Suppressor macrophage (primary cell): Measurements from ENCODE around the gene USP34.

ENCODE experiments used
- DNase-seq, 4 experiments: peaks; one replicate each; pipeline ENCODE4 v3.0.0-alpha.2; 2020 to 2022

The USP34 gene

DNA sequence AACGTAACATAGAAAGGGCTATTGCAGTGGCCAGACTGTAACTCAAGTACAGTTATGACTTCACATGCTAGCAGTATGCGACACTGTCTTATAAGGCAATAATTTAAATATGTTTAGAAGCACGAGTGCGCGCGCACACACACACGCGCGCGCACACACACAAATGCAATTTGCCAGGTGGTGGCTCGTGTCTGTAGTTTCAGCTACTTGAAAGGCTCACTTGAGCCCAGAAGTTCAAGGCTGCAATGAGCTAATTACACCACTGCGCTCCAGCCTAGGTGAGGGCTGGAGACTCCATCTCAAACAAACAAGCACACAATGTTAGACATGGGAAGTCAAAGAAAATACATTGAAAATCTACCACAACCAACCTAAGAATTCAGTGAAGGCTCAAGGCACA is 103.7 kb downstream of the USP34 start:
- no peak for DNase-seq

DNA sequence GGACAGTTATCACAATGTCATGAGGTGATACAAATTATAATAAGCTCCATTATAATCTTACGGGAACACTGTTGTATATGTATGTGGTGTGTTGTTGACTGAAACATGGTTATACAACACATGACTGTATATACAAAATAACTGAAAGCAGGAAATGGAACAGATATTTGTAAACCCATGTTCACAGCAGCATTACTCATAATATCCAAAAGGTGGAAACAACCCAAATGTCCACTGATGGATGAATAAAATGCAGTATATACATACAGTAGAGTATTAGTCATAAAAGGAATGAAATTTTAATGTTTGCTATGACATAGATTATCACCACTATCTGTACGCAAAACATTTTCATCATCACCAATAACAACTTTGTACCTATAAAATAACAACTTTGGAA is 107.3 kb downstream of the USP34 start:
- DNase-seq, result no peak

- DNase-seq, result no peak
Measured at GRCh38 chr2:61362873-61363272, 108.0 kb downstream of the USP34 start.

DNA sequence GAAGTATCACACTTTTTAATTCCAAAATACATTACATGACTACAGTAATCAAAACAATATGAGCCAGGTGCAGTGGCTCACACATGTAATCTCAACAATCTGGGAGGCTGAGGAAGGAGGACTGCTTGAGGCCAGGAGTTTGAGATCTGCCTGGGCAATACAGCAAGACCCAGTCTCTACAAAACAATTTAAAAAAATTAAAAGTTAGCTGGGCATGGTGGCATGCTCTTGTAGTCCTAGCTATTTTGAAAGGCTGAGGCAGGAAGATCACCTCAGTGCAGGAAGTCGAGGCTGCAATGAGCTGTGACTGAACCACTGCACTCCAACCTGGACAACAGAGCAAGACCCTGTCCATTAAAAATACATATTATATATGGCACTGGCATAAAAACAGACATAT is 109.8 kb downstream of the USP34 start:
- no peak for DNase-seq

DNA sequence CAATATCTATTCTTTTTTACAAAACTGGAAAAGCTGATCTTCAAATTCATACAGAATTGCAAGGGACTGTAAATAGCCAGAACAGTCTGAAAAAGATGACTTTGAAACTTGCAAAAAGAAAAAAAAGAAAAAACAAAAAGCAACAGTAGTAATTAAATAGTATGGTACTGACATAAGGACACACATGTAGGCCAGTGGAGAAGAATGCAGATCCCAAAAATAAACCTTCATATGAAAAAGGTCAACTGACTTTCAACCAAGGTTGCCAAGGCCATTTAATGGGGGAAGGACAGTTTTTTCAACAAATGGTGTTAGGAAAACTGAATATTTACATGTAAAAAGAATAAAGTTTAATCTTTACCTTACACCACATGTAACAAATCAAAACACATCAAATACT is 111.8 kb downstream of the USP34 start:
- no peak for DNase-seq

DNA sequence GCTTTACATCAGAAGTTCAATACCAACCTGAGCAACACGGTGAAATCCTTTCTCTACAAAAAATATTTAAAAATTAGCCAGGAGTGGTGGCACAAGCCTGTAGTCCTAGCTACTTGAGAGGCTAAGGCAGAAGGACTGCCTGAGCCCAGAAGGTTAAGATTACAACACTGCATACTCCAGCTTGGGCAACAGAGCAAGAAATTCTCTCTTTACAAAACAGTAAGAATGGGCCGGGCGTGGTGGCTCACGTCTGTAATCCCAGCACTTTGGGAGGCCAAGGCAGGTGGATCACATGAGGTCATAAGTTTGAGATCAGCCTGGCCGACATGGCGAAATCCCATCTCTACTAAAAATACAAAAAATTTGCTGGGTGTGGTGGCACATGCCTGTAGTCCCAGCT is 113.2 kb downstream of the USP34 start:
- DNase-seq, result peak in 1 of 4 experiments; percentile 16

DNA sequence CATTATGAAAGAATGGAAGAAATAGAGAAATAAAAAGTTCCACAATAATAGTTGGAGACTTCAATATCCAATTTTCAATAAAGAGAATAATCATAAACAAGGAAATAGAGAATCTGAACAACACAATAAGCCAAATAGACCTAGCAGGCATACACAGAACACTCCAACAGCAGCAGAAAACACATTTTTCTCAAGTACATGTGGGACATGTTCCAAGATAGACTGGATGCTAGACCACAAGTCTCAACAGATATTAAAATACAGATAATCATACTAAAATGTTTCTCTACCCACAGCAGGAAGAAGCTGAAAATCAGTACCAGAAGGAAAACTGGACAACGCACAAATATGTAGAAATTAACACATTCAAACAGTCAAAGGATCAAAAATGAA is 113.9 kb downstream of the USP34 start:
- no peak for DNase-seq

- DNase-seq, result peak in 2 of 4 experiments; percentile 22 to 29
Measured at GRCh38 chr2:61356261-61356957, 114.5 kb downstream of the USP34 start.

DNA sequence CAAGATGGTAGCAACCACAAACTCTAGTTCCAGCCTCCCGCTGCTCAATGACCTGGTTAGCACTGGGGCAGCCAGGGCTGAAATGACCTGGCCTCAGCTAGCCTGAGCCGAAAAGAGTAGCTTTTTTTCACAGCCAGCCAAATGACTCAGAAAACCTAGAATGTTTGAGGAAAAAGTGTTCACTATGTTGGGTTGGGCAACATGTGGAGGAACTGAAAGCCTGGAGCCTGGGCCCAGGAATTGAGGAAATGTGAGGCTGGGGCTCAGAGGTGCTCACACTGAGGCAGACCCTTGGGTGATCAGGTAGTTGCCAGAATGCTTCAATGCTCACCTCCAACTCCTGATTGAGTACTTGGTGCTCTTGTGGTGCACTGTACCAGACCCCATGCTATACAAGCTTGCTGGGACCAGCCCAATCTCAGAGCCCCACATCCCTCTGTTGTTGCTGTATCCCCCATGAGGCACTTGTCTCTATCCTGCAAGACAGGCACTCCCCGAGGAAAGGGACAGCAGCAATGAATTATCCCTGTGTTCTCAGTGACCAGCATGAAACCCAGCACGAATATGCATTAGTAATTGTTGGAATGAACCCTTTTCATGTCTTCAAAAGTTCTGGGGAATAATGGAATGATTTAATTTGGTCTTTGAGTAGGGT is 116.2 kb downstream of the USP34 start:
- peak in 3 of 4 experiments; percentile 17 to 45 (median 40) for DNase-seq

DNA sequence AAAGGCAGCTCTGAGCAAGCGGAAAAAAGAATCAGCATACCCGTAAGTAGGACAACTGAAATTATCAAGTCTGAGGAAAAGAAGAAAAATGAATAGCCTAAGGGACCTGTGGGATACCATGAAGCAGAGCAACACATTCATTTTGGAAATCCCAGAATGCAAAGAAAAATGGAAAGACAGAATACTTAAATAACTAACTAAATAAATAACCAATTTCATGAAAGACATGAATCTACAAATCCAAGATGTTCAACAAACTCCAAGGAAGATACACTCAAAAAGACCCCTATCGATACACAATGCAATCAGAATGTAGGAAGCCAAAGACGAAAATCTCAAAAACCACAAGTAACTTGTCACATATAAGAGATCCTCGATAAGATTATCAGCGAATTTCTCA is 117.0 kb downstream of the USP34 start:
- no peak for DNase-seq

DNA sequence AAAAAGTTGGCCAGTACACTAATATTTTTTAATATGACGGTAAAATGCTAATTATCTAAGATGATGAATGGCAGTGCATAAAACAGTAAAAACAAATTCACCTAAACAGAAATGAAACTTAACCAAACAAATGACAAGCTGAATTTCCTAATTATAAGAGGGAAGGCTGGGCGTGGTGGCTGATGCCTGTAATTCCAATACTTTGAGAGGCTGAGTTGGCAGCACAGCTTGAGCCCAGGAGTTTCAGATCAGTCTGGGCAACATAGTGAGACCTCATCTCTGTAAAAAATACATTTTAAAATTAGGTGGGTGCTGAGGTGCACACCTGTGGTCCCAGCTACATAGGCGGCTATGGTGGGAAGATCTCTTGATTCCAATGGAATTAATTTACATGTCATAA is 120.1 kb downstream of the USP34 start:
- no peak for DNase-seq

DNA sequence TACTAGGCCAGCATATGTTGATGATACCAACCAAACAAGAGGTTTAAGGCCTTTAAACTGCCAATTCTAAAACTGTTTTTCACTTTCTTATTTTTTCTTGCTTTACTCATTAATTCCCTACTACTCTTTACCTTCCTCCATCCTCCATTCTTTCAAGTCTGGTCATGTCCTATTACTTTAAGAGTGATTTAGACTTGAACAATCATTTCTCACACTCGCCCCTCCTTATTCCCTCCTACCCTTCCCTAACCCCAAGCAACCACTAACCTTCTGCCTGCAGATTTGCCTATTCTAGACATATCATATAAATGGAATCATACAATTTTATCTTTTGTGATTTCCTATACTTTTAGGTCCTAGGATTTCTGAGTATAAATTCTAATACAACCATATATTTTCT is 127.7 kb downstream of the USP34 start:
- no peak for DNase-seq

- peak in 2 of 4 experiments; percentile 41 to 53 for DNase-seq
Measured at GRCh38 chr2:61340242-61340641, 130.6 kb downstream of the USP34 start.

GRCh38 chr2:61338447-61338846 is 132.4 kb downstream of the USP34 start:
- no peak for DNase-seq

DNA sequence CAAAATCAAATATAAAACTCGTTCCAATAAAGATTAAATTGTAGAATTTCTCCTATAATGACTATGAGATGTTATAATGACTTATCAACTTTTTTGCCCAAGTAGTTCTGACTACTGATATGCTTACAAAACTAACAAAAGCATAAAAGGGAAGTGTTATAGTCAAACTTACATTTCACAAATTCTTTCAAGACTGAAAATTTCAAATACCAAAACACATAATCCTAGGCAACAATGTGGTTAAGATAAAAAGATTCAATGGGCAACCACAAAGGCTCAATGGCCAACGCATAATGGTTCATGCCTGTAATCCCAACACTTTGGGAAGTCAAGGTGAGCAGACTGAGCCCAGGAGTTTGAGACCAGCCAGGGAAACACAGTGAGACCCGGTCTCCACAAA is 135.7 kb downstream of the USP34 start:
- peak in 2 of 4 experiments; percentile 27 to 41 for DNase-seq

DNA sequence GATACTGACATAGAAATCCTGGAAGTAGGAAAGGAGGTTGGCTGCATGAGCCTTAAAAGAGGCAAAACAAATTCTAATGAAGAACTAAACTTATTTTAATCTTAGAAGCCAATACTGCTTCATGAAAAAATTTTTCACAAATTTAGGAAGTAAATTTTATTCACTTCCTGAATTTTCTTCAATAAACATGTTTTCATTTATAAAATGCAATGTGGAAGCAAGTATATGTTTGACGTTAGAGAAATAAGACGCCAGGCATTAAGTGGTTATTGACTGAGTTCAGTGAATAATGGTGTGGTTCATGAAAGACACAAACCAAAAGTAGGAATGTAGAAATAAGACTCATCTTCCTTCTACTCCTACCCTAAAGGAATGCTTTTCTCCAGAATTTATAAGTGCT is 136.4 kb downstream of the USP34 start:
- DNase-seq, result peak in 3 of 4 experiments; percentile 1 to 56 (median 51)

DNA sequence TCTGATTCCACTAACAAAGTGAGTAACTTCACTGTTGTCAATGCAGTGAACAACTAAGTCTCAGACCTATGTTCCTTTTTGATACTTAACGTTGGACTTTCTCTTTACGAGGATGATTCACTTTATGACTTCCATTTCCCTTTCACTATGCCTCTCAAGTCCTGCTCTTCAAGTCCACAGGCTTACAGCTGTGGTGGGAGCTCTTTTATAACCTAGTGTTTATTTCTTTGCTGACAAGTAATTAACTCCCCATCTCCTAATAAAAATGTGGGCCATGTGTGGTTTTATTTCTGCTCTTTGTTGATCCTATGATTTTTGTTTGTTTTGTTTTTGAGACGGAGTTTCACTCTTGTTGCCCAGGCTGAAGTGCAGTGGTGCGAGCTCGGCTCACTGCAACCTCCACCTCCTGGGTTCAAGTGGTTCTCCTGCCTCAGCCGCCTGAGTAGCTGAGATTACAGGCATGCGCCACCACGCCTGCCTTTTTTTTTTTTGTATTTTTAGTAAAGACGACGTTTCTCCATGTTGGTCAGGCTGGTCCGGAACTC is 142.1 kb downstream of the USP34 start:
- no peak for DNase-seq

- no peak for DNase-seq
Measured at GRCh38 chr2:61327173-61327572, 143.7 kb downstream of the USP34 start.

GRCh38 chr2:61326423-61326822 is 144.5 kb downstream of the USP34 start:
- DNase-seq, result no peak

GRCh38 chr2:61320181-61320580 is 150.7 kb downstream of the USP34 start:
- no peak for DNase-seq

DNA sequence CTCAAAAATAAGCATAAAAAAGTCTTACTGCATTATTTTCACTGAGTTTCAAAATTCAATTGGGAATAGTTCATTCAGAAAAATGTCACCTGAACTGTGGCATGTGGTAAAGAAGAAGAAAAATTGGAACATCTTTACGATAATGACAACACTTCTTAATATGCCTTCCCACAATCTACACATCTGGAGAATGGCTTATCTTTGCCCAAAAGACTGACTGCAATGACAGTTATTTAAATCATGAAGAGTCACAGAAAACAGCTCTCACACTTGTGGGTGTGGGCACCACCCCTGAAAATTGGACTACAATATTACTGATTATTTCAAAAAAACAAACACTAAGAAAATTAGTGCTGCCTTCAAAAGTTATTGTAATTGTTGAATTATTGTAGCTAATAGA is 152.3 kb downstream of the USP34 start:
- no peak for DNase-seq

GRCh38 chr2:61295981-61296380 is 174.9 kb downstream of the USP34 start:
- no peak for DNase-seq

DNA sequence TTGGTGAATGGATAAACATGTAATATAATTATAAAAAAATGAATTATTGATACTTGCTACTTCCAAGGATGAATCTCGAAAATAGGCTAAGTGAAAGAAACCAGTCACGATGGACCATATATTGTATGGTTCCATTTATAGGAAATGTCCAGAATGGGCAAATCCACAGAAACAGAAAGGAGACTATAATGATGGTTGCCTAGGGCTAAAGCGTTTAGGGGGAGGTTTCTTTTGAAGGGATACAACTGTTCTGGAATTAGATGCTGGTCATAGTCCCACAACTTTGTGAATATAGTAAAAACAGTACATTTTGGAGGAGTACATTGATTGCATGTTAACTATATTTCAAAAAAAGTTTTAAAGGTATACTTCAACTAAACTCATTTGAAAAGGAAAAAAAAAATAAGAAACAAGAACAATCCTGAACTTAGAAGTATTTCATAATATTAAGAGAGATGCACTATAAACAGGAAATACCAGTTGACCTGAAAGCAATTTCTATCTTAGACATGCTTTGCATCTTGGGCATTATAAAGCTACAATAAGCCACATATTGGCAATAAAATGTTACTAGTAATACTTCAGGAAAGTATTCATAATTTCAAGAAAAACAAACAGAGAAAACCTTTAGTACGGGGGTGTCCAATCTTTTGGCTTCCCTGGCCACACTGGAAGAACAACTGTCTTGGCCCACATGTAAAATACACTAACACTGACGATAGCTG is 178.9 kb downstream of the USP34 start:
- no peak for DNase-seq
